Middle frontal gyrus (tissue), 1 donor: ENCODE data around the gene SEPTIN14.
"Not testable (repeated sequence)": the region's sequence is repeated elsewhere in the genome, so short reads cannot be mapped to it uniquely, and the experiment has no call there.

Experiments used
- DNase-seq: peaks from one replicate; pipeline ENCODE4 v3.0.0-alpha.2; 2015; ENCODE audit warnings: low spot score; ENCODE audit errors: extremely low spot score

The SEPTIN14 gene

GRCh38 chr7:55862652-55863051 lies at the start of gene SEPTIN14:
TSS of gene SEPTIN14 (minus strand) at chr7:55862752. CDS start at chr7:55861996, 756 bp downstream.
- DNase-seq, result not testable (repeated sequence)

GRCh38 chr7:55903985-55904759 lies 41.6 kb upstream of the SEPTIN14 start:
- DNase-seq, result no peak

- DNase-seq, result not testable (repeated sequence)
These were observed 38.5 kb upstream of the SEPTIN14 start for GRCh38 chr7:55901059-55901458.

GRCh38 chr7:55898287-55898686 lies 35.7 kb upstream of the SEPTIN14 start:
- no peak for DNase-seq

GRCh38 chr7:55895021-55895420 lies 32.5 kb upstream of the SEPTIN14 start:
- no peak for DNase-seq

- DNase-seq, result no peak
These were observed 31.4 kb upstream of the SEPTIN14 start for GRCh38 chr7:55893940-55894339.

- DNase-seq, result not testable (repeated sequence)
These were observed 25.8 kb upstream of the SEPTIN14 start for GRCh38 chr7:55888378-55888777.

- DNase-seq, result no peak
These were observed 25.3 kb upstream of the SEPTIN14 start for GRCh38 chr7:55887821-55888247.

GRCh38 chr7:55884321-55884720 lies 21.8 kb upstream of the SEPTIN14 start:
- no peak for DNase-seq

GRCh38 chr7:55878691-55879090 lies 16.1 kb upstream of the SEPTIN14 start:
- no peak for DNase-seq

- no peak for DNase-seq
These were observed 14.8 kb upstream of the SEPTIN14 start for GRCh38 chr7:55877308-55877707.

GRCh38 chr7:55873765-55874164 lies 11.2 kb upstream of the SEPTIN14 start:
- no peak for DNase-seq

- DNase-seq, result no peak
These were observed 9.5 kb upstream of the SEPTIN14 start for GRCh38 chr7:55871932-55872485.

- DNase-seq, result not testable (repeated sequence)
These were observed 6.4 kb upstream of the SEPTIN14 start for GRCh38 chr7:55868989-55869388.

- DNase-seq, result not testable (repeated sequence)
These were observed 17.4 kb downstream of the SEPTIN14 start for GRCh38 chr7:55845164-55845563.

GRCh38 chr7:55838595-55838994 lies 24.0 kb downstream of the SEPTIN14 start:
- DNase-seq, result no peak

GRCh38 chr7:55827577-55827976 lies 35.0 kb downstream of the SEPTIN14 start:
- no peak for DNase-seq

GRCh38 chr7:55818686-55819085 lies 43.9 kb downstream of the SEPTIN14 start:
- DNase-seq, result no peak

- not testable (repeated sequence) for DNase-seq
These were observed 65.3 kb downstream of the SEPTIN14 start for GRCh38 chr7:55797260-55797659.

GRCh38 chr7:55794527-55794926 lies 68.0 kb downstream of the SEPTIN14 start:
- no peak for DNase-seq

GRCh38 chr7:55792048-55792447 lies 70.5 kb downstream of the SEPTIN14 start:
- no peak for DNase-seq

GRCh38 chr7:55787796-55788195 lies 74.8 kb downstream of the SEPTIN14 start:
- DNase-seq, result no peak

- no peak for DNase-seq
These were observed 75.7 kb downstream of the SEPTIN14 start for GRCh38 chr7:55786901-55787300.
